Lower leg skin (tissue), 4 donors: Measurements from ENCODE around the gene PERP. TPM values are rescaled to one million over a fixed set of nuclear protein-coding genes. Genes with fewer than 3 reads are reported as not detected.

Experiments
- DNase-seq, 2 donors: peaks; one replicate each; pipeline ENCODE4 v3.0.0-alpha.2; 2019; ENCODE audit warnings: low spot score in 2 of 2
- H3K4me3 ChIP-seq: fragments of 200-600 bp; sonication (generic); 2 replicates; pipeline ENCODE4 v1.5.1; 2017; ENCODE audit warnings: mild to moderate bottlenecking, low read depth; ENCODE audit not compliant: poor library complexity, severe bottlenecking
- CTCF ChIP-seq, 3 donors: fragments of 450-650 bp; IDR thresholded peaks; one replicate each; pipeline ENCODE4 v1.5.1; 2016; ENCODE audit warnings: antibody characterized with exemption in 3 of 3, mild to moderate bottlenecking in 3 of 3, moderate library complexity in 2 of 3
- POLR2A ChIP-seq, 2 donors: fragments of 450-650 bp; IDR thresholded peaks; one replicate each; pipeline ENCODE4 v1.6.1; 2016 to 2017; ENCODE audit warnings: antibody characterized with exemption in 2 of 2, mild to moderate bottlenecking in 1 of 2, moderate library complexity in 1 of 2
- WGBS, 2 donors: methylation state at CpG; one replicate each; pipeline ENCODE4 v1.1.5; 2018; 5-methylcytosine and 5-hydroxymethylcytosine counted together
- intact Hi-C: fragments of 100-400 bp; cut with DNase I; formaldehyde crosslinking; loops from one replicate; pipeline ENCODE4 v1.15.0; 2023; ENCODE audit warnings: low total_unique reads
- total RNA-seq, 4 donors: library from RNA; depleted of rRNA; stranded (reverse); fragments of >200 nt; gene quantifications; one replicate each; pipeline ENCODE4 v1.1.0, GENCODE V29; 2016

PERP gene
- total RNA-seq, 4 donors from 2014 or later: 1,452 to 1,932 (median 1,836) TPM

DNA sequence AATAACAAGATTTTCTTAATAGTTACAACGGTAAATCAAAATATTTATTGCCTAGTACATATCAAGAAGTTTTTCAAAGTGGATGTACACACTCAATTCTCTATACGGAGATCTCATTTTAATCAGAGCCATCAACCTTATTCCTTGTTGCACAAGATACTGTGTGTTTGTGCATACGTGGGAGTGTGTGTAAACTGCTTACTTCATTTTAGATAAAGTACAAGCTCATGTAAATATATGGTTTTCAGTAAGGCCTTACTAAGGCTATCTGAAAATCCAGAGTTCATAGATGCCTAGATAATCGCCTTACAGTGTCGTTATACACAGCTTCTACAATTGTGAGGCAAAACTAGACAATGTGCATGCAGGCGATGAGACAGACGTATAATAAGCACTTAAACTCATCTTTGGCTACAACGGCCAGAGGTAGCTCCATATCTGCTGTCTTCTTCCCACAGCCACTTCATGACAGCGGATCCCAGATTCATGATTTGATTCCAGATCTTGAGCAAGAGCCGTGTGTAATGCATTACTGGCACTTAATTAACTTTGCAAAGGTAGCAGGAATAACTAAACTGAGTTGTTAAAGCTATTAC, 2.5 kb downstream of the PERP start:
- intact Hi-C loops: loop anchor here (5.0 kb wide), 1 partner anchor 102 kb away; no protein-coding TSS in a partner anchor
- H3K4me3 ChIP-seq: peak overlapping the region; percentile 15
- no peak for DNase-seq
- whole genome bisulfite sequencing, 2 donors: 36 to 48% methylated on average over 10 of the region's 10 CpGs
- TF ChIP-seq POLR2A (IDR thresholded peaks at IDR 0.05) (no peak), CTCF (IDR thresholded peaks at IDR 0.05) (no peak)

DNA sequence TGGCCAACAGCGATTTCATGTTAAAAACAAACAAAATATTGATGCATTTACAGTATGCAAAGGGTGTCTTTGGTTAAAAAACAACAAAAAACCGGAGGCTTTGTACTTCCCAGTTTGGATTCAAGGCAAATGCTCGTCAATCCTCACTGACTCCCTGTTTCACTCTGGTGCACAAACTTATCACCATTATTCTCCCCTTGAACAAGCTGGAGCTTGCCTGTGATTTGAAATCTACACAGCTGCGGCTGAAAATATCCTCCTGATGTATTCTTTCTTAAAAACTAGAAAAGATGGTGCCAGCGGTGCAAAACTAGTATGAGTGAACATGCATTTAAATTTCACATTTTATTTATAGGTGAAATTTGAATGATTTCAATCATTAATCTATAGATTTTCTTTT, 3.3 kb downstream of the PERP start:
- intact Hi-C loops: no loop called here
- TF ChIP-seq POLR2A (IDR thresholded peaks at IDR 0.05) (no peak), CTCF (IDR thresholded peaks at IDR 0.05) (no peak)
- WGBS, 2 donors: 47 to 48% methylated on average over 5 of the region's 5 CpGs
- no peak overlapping the region for H3K4me3 ChIP-seq
- no peak for DNase-seq

DNA sequence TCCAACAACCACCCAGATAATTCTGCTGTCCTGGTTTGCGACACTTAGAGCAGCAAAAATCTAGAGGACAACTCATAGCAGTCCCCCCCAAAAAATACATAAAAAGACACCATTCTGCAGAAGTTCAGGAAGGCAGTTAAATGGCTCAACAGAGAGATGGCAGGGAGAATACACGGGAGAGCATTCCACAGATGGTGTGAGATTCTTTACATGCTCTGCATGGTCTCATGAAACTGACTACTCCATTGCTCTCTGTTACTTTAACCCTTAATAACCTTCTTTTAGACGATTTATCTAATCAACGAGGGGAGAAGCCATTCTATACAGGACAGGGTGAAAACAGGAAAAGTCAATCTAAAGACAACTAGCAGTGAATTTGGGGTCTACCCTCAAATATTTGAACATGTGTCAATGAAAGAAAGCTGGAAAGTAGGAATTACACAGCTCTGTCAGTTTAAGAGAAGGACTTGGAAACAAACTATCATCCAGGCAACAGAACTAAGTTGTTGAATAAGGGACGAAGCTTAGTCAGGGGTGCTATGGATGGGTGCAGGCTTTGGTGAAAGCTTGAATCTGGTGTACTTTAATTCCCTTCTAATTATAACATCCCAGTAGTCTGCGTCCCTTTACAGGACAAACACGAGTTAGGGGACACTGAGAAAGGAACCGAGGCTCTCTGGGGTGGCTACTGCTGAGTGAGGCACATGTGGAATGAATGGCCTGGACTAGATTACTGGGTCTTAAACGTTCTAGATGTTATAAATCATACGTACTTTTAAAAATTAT, 5.1 kb downstream of the PERP start:
- no peak for DNase-seq
- WGBS, 2 donors: 45 to 50% methylated on average over 10 of the region's 10 CpGs
- no peak for TF ChIP-seq CTCF (IDR thresholded peaks at IDR 0.05)
- no peak for TF ChIP-seq POLR2A (IDR thresholded peaks at IDR 0.05)
- intact Hi-C loops: no loop called here
- H3K4me3 ChIP-seq: no peak overlapping the region

DNA sequence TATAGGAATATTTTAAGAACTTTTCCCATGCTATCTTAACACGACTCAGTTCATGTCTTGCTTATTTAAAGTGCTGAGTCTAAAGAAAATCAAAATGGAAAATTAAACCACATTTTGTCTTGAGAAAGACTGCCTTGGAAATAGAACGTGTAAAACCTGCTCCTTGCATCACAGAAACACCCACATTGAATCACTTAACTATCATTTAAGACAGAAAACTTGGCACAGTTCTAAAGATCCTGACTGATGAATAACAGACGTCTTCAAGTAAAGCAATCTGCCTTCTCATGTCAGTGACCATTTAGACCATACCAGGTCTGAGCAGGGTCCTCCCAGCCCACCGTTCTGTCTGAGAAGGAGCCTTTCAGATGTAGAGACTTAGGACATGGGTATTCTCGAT, 7.4 kb downstream of the PERP start:
- WGBS, 2 donors: 25 to 28% methylated on average over 5 of the region's 5 CpGs
- intact Hi-C loops: no loop called here
- no peak for DNase-seq
- no peak for TF ChIP-seq CTCF (IDR thresholded peaks at IDR 0.05)
- no peak for TF ChIP-seq POLR2A (IDR thresholded peaks at IDR 0.05)
- H3K4me3 ChIP-seq: no peak overlapping the region

DNA sequence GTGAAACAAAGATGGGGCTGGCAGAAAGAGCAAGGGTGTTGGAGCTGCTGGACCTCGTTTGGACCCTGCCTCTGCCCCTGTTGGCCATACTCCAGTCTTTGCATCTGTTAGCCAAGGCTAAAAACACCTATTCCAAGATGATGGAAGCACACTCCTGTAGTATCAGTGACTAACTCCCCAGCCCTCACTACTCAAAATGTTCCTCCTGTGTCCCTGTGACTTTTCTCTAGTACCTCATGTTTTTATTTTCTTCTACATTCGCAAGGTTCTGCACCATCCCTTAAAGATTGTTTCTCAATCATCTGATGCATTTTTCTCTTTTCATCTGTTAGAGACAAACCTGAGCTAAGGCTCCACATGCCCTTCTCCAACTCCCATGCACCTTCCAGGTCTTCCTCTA, 8.9 kb downstream of the PERP start:
- TF ChIP-seq CTCF (IDR thresholded peaks at IDR 0.05): no peak
- TF ChIP-seq POLR2A (IDR thresholded peaks at IDR 0.05): no peak
- no peak for DNase-seq
- 68 to 75% methylated on average over 2 of the region's 2 CpGs for WGBS, 2 donors
- H3K4me3 ChIP-seq: no peak overlapping the region
- intact Hi-C loops: no loop called here
